ENCODE measurements around the gene NET1.

The NET1 gene

GRCh38 chr10:5500162-5500670 lies 87.9 kb downstream of the NET1 start:
- no peak for DNase-seq (ENCODE audit: low spot score)

- DNase-seq (ENCODE audit: low spot score) = no peak
Measured at GRCh38 chr10:5500910-5501309, 88.6 kb downstream of the NET1 start.

GRCh38 chr10:5502061-5502521 lies 89.7 kb downstream of the NET1 start:
- DNase-seq (ENCODE audit: low spot score) = no peak

GRCh38 chr10:5502571-5503476 lies 90.5 kb downstream of the NET1 start:
- no peak for DNase-seq (ENCODE audit: low spot score)

GRCh38 chr10:5503477-5503835 lies 91.1 kb downstream of the NET1 start:
- DNase-seq (ENCODE audit: low spot score) = no peak

- DNase-seq (ENCODE audit: low spot score) = no peak
Measured at GRCh38 chr10:5504146-5505072, 92.1 kb downstream of the NET1 start.

GRCh38 chr10:5506246-5506645 lies 93.9 kb downstream of the NET1 start:
- DNase-seq (ENCODE audit: low spot score) = no peak

- no peak for DNase-seq (ENCODE audit: low spot score)
Measured at GRCh38 chr10:5506751-5507648, 94.6 kb downstream of the NET1 start.

- no peak for DNase-seq (ENCODE audit: low spot score)
Measured at GRCh38 chr10:5507649-5508131, 95.3 kb downstream of the NET1 start.

GRCh38 chr10:5508161-5508604 lies 95.8 kb downstream of the NET1 start:
- no peak for DNase-seq (ENCODE audit: low spot score)

All from ecto neural progenitor cell (in vitro differentiated cells).